GM19239 (cell line): Measurements from ENCODE around the gene DPEP2.
"Not testable (repeated sequence)": the region's sequence is repeated elsewhere in the genome, so short reads cannot be mapped to it uniquely, and the experiment has no call there.

Experiments used
- DNase-seq: peaks from one replicate; pipeline ENCODE4 v3.0.0; 2011; ENCODE audit warnings: low spot score; ENCODE audit not compliant: insufficient read length
- FAIRE-seq: peaks from 2 replicates; lab custom pipeline; 2011; peaks lifted over from hg19 to GRCh38; lab: Jason Lieb, UNC

Gene DPEP2

DNA sequence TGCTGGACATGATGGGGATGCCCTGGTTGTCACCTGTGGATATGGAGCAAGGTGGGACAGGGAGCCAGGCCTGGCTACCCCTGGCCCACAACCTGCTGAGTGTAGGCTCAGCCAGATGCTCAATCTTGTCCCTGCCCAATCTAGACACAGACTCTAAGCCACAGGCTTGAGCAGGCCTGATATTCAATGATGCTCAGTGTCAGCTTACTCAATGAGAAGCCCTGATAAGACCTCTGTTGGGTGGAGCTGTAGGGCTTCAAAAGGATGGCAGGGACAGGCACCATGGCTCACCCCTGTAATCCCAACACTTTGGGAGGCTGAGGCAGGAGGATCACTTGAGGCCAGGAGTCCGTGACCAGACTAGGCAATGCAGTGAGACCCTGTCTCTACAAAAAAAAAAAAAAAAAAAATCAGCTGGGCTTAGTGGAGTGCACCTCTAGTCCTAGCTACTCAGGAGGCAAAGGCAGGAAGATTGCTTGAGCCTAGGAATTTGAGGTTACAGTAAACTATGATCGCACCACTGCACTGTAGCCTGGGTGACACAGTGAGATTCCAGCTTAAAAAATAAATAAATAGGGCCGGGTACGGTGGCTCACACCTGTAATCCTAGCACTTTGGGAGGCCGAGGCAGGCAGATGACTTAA, 58.7 kb downstream of the DPEP2 start:
- FAIRE-seq = no peak

DNA sequence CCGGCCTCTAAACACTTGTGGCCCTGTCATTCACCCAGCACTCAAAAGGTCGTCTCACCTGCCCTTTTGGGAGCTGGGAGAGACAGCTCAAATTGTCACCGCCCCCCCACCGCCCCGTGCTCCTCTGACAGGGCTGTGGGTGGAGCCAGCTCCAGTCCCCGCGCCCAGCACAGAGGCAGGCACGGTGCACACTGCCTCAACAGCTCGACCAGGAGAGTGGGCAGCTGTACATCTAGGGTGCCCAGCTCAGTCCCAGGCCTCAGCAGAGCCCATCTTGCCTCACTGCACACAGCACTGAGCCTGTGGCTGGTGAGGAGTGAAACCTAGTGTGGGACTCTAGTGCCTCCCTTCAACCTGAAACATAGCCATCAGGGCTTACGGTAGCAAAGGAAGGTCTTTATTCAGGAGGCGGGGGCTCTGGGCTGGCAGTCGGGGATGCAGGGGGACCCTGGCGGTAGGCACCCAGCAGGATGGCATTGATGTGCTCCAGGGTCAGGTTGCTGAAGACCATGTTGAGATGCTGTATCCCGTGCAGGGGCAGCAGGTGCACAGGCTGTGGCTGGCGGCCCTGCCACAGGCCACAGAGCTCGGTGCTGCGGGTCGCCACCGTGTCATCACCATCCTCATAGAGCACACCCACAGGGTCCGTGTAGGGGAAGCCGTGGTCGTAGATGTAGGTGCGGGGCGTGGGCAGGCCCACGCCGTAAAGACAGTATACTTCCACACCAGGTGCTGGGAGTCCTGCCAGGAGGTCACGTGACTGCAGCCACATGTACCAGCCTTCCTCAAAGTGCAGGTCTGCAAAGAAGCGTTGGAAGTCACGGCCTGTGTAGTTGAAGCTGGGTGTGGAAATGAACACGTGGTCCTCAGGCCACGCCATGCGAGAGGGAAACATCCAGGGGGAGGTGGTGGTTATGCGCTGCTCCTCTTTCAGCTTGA, 59.5 kb downstream of the DPEP2 start:
- FAIRE-seq = no peak
- DNase-seq = no peak

More for the DNA sequence above, 58.7 kb downstream of the DPEP2 start:
- no peak for DNase-seq

DNA sequence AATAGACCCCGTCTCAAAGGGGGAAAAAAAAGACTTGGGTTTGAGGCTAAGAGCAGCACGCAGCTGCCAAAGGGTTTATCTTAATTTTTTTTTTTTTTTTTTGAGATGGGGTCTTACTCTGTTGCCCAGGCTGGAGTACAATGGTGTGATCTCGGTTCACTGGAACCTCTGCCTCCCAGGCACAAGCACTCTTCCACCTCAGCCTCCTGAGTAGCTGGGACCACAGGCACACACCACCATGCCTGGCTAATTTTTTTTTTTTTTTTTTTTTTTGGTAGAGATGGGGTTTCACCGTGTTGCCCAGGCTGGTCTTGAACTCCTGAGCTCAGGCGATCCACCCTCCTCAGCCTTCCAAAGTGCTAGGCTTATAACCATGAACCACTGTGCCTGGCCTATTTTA, 61.6 kb downstream of the DPEP2 start:
- not testable (repeated sequence) for DNase-seq, FAIRE-seq
